Measurements from ENCODE around the gene HTR1D. TPM values are rescaled to one million over a fixed set of nuclear protein-coding genes. Genes with fewer than 3 reads are reported as not detected.
A peak's percentile ranks its signal among the peaks of the same experiment; 100 is the strongest.

The HTR1D gene
- total RNA-seq, 1 donor from 2014 or later: not detected

DNA sequence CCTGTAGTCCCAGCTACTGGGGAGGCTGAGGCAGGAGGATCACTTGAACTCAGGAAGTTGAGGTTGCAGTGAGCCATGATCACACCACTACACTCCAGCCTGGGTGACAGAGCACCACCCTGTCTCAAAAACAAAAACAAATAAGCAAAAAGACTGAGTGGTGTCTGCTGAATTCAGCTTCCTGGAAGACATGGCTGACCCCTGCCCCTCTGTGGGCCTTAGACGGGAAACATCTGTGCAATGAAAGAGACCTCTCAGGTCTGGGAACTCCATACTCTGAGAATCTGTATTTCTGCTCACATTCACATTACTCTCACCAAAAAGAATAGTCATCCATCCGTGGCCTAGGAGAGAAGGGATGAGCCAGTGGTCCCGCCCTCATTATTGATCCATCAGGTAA, 2.0 kb downstream of the HTR1D start:
- TF ChIP-seq CTCF (conservative IDR thresholded peaks at IDR 0.05): no peak
- no peak for DNase-seq (ENCODE audit: low read depth, low spot score)
- Mint-ChIP-seq H3K27ac (ENCODE audit: unreplicated experiment) (no peak overlapping the region), H3K4me1 (peaks cover 14% of the 10 kb centered on the region), H3K36me3 (ENCODE audit: low read depth) (no peaks in the 10 kb centered on the region), H3K9me3 (no peaks in the 10 kb centered on the region), H3K27me3 (ENCODE audit: low read depth) (peaks cover 85% of the 10 kb centered on the region), H3K4me3 (no peak overlapping the region)

GRCh38 chr1:23214640-23215039, 2.7 kb downstream of the HTR1D start:
- no peak for TF ChIP-seq CTCF (conservative IDR thresholded peaks at IDR 0.05)
- H3K9me3 Mint-ChIP-seq: no peaks in the 10 kb centered on the region
- no peak overlapping the region for H3K4me3 Mint-ChIP-seq
- H3K4me1 Mint-ChIP-seq: peaks cover 14% of the 10 kb centered on the region
- no peaks in the 10 kb centered on the region for H3K36me3 Mint-ChIP-seq (ENCODE audit: low read depth)
- no peak for DNase-seq (ENCODE audit: low read depth, low spot score)
- no peak overlapping the region for H3K27ac Mint-ChIP-seq (ENCODE audit: unreplicated experiment)
- H3K27me3 Mint-ChIP-seq (ENCODE audit: low read depth): peaks cover 82% of the 10 kb centered on the region

GRCh38 chr1:23211955-23212354, 5.3 kb downstream of the HTR1D start:
- Mint-ChIP-seq H3K4me3 (no peak overlapping the region), H3K9me3 (no peaks in the 10 kb centered on the region), H3K36me3 (ENCODE audit: low read depth) (no peaks in the 10 kb centered on the region), H3K27ac (ENCODE audit: unreplicated experiment) (no peak overlapping the region), H3K27me3 (ENCODE audit: low read depth) (peaks cover 57% of the 10 kb centered on the region), H3K4me1 (peaks cover 9% of the 10 kb centered on the region)
- DNase-seq (ENCODE audit: low read depth, low spot score): no peak
- no peak for TF ChIP-seq CTCF (conservative IDR thresholded peaks at IDR 0.05)

DNA sequence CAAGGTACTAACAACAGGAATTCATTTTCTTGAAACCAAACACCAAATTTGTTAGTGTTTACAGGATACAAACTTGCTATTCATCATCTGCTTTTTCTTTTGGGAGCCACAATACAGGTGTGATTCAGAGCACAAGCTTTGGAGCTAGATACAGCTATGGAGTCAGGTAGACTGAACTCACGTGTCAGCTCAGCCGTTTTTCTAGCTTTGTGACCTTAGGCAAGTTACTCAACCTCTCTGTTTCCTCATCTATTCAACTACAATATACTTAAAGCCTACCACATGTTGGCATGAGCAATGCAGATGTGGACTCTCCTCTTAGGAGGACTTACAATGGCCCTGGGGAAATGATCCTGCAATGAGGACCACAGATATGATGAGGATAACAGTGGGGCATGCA, 6.3 kb downstream of the HTR1D start:
- TF ChIP-seq CTCF (conservative IDR thresholded peaks at IDR 0.05): no peak
- peaks cover 9% of the 10 kb centered on the region for H3K4me1 Mint-ChIP-seq
- H3K36me3 Mint-ChIP-seq (ENCODE audit: low read depth): no peaks in the 10 kb centered on the region
- peaks cover 50% of the 10 kb centered on the region for H3K27me3 Mint-ChIP-seq (ENCODE audit: low read depth)
- H3K27ac Mint-ChIP-seq (ENCODE audit: unreplicated experiment): no peak overlapping the region
- H3K9me3 Mint-ChIP-seq: no peaks in the 10 kb centered on the region
- no peak overlapping the region for H3K4me3 Mint-ChIP-seq
- DNase-seq (ENCODE audit: low read depth, low spot score): no peak

DNA sequence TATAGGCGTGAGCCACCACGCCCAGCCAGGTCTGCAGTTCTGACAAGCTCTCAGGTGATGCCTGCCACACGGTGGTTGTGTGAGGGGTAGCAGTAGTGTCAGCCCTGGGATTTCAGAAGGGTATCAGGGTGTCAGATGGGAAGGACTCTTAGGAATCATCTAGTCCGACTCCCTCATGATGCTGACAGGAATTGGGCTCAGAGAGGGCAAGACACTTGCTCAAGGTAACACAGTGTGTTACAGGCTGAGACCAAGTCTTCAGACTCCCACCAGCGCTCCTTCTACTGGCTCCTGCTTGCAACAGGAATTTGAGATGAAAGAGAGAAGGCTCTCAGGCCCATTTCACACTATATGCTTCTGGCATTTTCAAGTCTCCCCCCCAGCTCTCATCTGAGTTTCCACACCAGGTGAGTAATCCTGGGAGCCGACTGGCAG, 6.9 kb downstream of the HTR1D start:
- no peaks in the 10 kb centered on the region for H3K9me3 Mint-ChIP-seq
- H3K4me3 Mint-ChIP-seq: no peak overlapping the region
- peaks cover 5% of the 10 kb centered on the region for H3K4me1 Mint-ChIP-seq
- TF ChIP-seq CTCF (conservative IDR thresholded peaks at IDR 0.05): peak; percentile 35
- H3K27ac Mint-ChIP-seq (ENCODE audit: unreplicated experiment): no peak overlapping the region
- H3K36me3 Mint-ChIP-seq (ENCODE audit: low read depth): no peaks in the 10 kb centered on the region
- DNase-seq (ENCODE audit: low read depth, low spot score): no peak
- H3K27me3 Mint-ChIP-seq (ENCODE audit: low read depth): peaks cover 44% of the 10 kb centered on the region

DNA sequence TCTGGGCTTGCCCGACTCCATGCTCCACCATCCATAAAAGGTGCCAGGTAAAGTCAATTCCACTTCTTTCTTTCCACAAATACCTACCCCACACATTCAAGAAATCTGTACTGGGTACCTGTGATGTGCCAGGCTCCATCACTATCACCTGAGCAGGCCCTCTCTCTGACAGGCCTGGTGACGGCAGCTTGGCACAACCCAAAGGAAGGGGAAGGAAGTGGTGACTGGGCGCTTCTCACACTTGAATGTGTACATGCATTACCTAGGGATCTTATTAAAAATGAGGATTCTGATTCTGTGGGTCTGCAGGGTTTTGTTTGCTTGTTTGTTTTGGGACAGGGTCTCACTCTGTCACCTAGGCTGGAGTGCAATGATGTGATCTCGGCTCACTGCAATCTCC, 7.5 kb downstream of the HTR1D start:
- Mint-ChIP-seq H3K27me3 (ENCODE audit: low read depth) (peaks cover 39% of the 10 kb centered on the region), H3K9me3 (no peaks in the 10 kb centered on the region), H3K4me1 (peaks cover 2% of the 10 kb centered on the region), H3K27ac (ENCODE audit: unreplicated experiment) (no peak overlapping the region), H3K36me3 (ENCODE audit: low read depth) (no peaks in the 10 kb centered on the region), H3K4me3 (no peak overlapping the region)
- TF ChIP-seq CTCF (conservative IDR thresholded peaks at IDR 0.05): no peak
- DNase-seq (ENCODE audit: low read depth, low spot score): no peak
